ENCODE measurements around the gene LONP2.
"Not testable (repeated sequence)": the region's sequence is repeated elsewhere in the genome, so short reads cannot be mapped to it uniquely, and the experiment has no call there.

LONP2 gene

GRCh38 chr16:48235556-48236136, 8.5 kb upstream of the LONP2 start:
- DNase-seq, result no peak

- DNase-seq, result no peak
Measured at GRCh38 chr16:48236286-48236685, 7.8 kb upstream of the LONP2 start.

- not testable (repeated sequence) for DNase-seq
Measured at GRCh38 chr16:48240147-48240546, 4.0 kb upstream of the LONP2 start.

- no peak for DNase-seq
Measured at GRCh38 chr16:48244863-48245195, 729 bp downstream of the LONP2 start.

- no peak for DNase-seq
Measured at GRCh38 chr16:48246066-48246465, 2.0 kb downstream of the LONP2 start.

GRCh38 chr16:48247311-48247710, 3.2 kb downstream of the LONP2 start, which contains the start of gene ABCC11:
Gene ABCC11 (minus strand): TSS chr16:48247539. CDS start chr16:48231921, 15,618 bp downstream.
- no peak for DNase-seq

GRCh38 chr16:48250520-48251278, 6.6 kb downstream of the LONP2 start:
- no peak for DNase-seq

GRCh38 chr16:48252013-48252412, 7.9 kb downstream of the LONP2 start:
- DNase-seq, result no peak

GRCh38 chr16:48256579-48257177, 12.6 kb downstream of the LONP2 start:
- no peak for DNase-seq

- DNase-seq, result no peak
Measured at GRCh38 chr16:48261569-48261968, 17.5 kb downstream of the LONP2 start.

GRCh38 chr16:48262631-48263030, 18.5 kb downstream of the LONP2 start:
- DNase-seq, result no peak

- DNase-seq, result no peak
Measured at GRCh38 chr16:48269011-48269410, 24.9 kb downstream of the LONP2 start.

- DNase-seq, result no peak
Measured at GRCh38 chr16:48271728-48272127, 27.6 kb downstream of the LONP2 start.

- DNase-seq, result no peak
Measured at GRCh38 chr16:48272837-48273421, 28.8 kb downstream of the LONP2 start.

GRCh38 chr16:48274476-48274875, 30.4 kb downstream of the LONP2 start:
- no peak for DNase-seq

- no peak for DNase-seq
Measured at GRCh38 chr16:48276102-48276501, 32.0 kb downstream of the LONP2 start.

- no peak for DNase-seq
Measured at GRCh38 chr16:48277158-48277557, 33.1 kb downstream of the LONP2 start.

- DNase-seq, result no peak
Measured at GRCh38 chr16:48279199-48279598, 35.1 kb downstream of the LONP2 start.

GRCh38 chr16:48280546-48280945, 36.4 kb downstream of the LONP2 start:
- no peak for DNase-seq

GRCh38 chr16:48282636-48283263, 38.6 kb downstream of the LONP2 start:
- no peak for DNase-seq

- no peak for DNase-seq
Measured at GRCh38 chr16:48284772-48285409, 40.8 kb downstream of the LONP2 start.

- no peak for DNase-seq
Measured at GRCh38 chr16:48287239-48287638, 43.1 kb downstream of the LONP2 start.

- DNase-seq, result no peak
Measured at GRCh38 chr16:48291303-48291702, 47.2 kb downstream of the LONP2 start.
